Stimulated activated CD8-positive, alpha-beta memory T cell treated with anti-CD3 and anti-CD28 coated beads, Interleukin-4, amount 100 ng/mL, for 1 hour (primary cell): ENCODE data around the gene DEFB128.
"Not testable (repeated sequence)": the region's sequence is repeated elsewhere in the genome, so short reads cannot be mapped to it uniquely, and the experiment has no call there.

ENCODE experiments used
- DNase-seq, 2 donors: peaks; one replicate each; pipeline ENCODE4 v3.0.0-alpha.2; 2020; ENCODE audit warnings: low read depth in 2 of 2, low spot score in 1 of 2

The DEFB128 gene

GRCh38 chr20:189611-190010 is at the start of gene DEFB128:
Gene DEFB128 (minus strand): TSS chr20:189711. CDS start chr20:189623, 88 bp downstream.
- DNase-seq = no peak

- no peak for DNase-seq
These were observed 48.4 kb upstream of the DEFB128 start for GRCh38 chr20:237929-238328.

- DNase-seq = no peak
These were observed 48.0 kb upstream of the DEFB128 start for GRCh38 chr20:237489-237888.

GRCh38 chr20:235891-236290 is 46.4 kb upstream of the DEFB128 start:
- DNase-seq = no peak

- DNase-seq = no peak
These were observed 38.1 kb upstream of the DEFB128 start for GRCh38 chr20:227439-228105.

GRCh38 chr20:226958-227357 is 37.4 kb upstream of the DEFB128 start, which contains the start of gene DEFB129:
Gene DEFB129 (plus strand): TSS chr20:227258. CDS start chr20:227289, 31 bp downstream.
- no peak for DNase-seq

- not testable (repeated sequence) for DNase-seq
These were observed 36.4 kb upstream of the DEFB128 start for GRCh38 chr20:225879-226278.

GRCh38 chr20:221258-221830 is 31.8 kb upstream of the DEFB128 start:
- DNase-seq = no peak

- DNase-seq = no peak
These were observed 30.0 kb upstream of the DEFB128 start for GRCh38 chr20:219290-220115.

- no peak for DNase-seq
These were observed 27.8 kb upstream of the DEFB128 start for GRCh38 chr20:217266-217665.

- no peak for DNase-seq
These were observed 26.3 kb upstream of the DEFB128 start for GRCh38 chr20:215796-216195.

- DNase-seq = no peak
These were observed 24.9 kb upstream of the DEFB128 start for GRCh38 chr20:214383-214782.

GRCh38 chr20:210809-211502 is 21.4 kb upstream of the DEFB128 start:
- no peak for DNase-seq

GRCh38 chr20:208942-209566 is 19.5 kb upstream of the DEFB128 start:
- no peak for DNase-seq

GRCh38 chr20:203630-204029 is 14.1 kb upstream of the DEFB128 start:
- DNase-seq = not testable (repeated sequence)

GRCh38 chr20:199996-200395 is 10.5 kb upstream of the DEFB128 start:
- no peak for DNase-seq

GRCh38 chr20:198225-198624 is 8.7 kb upstream of the DEFB128 start:
- no peak for DNase-seq

GRCh38 chr20:187733-188132 is 1.8 kb downstream of the DEFB128 start:
- no peak for DNase-seq

- DNase-seq = no peak
These were observed 5.2 kb downstream of the DEFB128 start for GRCh38 chr20:184288-184687.

- DNase-seq = no peak
These were observed 20.6 kb downstream of the DEFB128 start for GRCh38 chr20:168876-169275.

GRCh38 chr20:164618-165017 is 24.9 kb downstream of the DEFB128 start:
- no peak for DNase-seq
